22Rv1 (cell line): ENCODE results near the gene BRAT1.

Experiments
- H3K27ac ChIP-seq: fragments of 450-650 bp; 2 replicates; pipeline ENCODE4 v1.5.1; 2017
- ZFX ChIP-seq: fragments of 450-650 bp; IDR thresholded peaks from 2 replicates; pipeline ENCODE4 v1.6.1; 2017; ENCODE audit warnings: antibody characterized with exemption, borderline replicate concordance
- TF ChIP-seq, protein P1 (sequence below): fragments of 450-650 bp; IDR thresholded peaks from 2 replicates; pipeline ENCODE4 v1.5.1; 2017; ENCODE audit warnings: mild to moderate bottlenecking

BRAT1 gene

DNA sequence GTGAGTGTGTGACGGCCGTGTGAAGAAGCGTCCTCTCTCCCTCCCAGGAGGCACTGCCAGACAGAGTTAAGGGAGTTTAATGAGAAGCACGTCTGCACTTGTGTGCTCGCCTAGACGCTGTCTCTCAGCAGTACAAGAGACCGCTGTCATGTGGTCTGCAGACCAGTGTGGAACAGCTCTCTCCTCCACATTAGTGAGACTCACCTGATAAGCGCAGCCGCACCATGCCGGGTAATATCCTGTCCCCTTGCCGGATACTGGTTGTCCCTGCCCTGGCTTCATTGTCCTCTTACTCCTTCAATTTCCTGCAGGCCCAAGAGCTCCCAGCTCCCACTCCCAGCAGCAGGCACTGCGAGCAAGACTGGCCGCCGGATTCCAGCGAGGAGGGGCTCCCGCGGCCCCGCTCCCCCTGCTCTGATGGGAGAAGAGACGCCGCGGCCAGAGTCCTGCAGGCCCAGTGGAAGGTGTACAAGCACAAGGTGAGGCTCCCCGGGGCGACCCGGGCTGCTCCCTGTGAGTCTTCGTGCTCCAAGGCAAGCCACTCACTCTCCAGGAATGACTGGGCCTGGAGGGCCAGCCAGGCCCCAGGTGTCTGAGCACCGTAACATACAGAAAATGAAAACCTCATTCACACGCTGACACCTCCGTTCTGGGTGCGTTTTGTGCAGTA lies 43.0 kb upstream of the BRAT1 start:
- no peak for TF ChIP-seq ZFX
- TF ChIP-seq, protein P1, sequence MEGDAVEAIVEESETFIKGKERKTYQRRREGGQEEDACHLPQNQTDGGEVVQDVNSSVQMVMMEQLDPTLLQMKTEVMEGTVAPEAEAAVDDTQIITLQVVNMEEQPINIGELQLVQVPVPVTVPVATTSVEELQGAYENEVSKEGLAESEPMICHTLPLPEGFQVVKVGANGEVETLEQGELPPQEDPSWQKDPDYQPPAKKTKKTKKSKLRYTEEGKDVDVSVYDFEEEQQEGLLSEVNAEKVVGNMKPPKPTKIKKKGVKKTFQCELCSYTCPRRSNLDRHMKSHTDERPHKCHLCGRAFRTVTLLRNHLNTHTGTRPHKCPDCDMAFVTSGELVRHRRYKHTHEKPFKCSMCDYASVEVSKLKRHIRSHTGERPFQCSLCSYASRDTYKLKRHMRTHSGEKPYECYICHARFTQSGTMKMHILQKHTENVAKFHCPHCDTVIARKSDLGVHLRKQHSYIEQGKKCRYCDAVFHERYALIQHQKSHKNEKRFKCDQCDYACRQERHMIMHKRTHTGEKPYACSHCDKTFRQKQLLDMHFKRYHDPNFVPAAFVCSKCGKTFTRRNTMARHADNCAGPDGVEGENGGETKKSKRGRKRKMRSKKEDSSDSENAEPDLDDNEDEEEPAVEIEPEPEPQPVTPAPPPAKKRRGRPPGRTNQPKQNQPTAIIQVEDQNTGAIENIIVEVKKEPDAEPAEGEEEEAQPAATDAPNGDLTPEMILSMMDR = no peak

DNA sequence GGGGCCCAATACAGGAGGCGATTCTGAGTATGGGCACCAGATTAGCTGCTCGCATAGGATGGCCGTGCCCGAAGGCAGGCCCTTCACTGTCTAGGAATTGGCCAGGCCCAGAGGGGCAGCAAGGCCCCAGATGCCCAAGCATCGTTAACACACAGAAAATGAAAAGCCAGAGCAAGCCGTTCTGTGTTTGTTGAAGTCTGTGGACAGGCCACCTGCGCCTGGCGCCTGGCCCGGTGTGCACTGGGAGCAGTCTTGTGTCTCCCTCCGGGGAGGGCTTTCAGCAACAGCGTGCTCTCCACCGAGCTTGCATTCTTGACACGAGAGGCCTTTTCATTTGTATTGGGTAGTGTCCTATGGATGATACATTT lies 41.9 kb upstream of the BRAT1 start:
- H3K27ac ChIP-seq = no peak overlapping the region
- TF ChIP-seq, protein P1 = no peak
- TF ChIP-seq ZFX = no peak

More for the DNA sequence above, 43.0 kb upstream of the BRAT1 start:
- H3K27ac ChIP-seq = no peak overlapping the region

DNA sequence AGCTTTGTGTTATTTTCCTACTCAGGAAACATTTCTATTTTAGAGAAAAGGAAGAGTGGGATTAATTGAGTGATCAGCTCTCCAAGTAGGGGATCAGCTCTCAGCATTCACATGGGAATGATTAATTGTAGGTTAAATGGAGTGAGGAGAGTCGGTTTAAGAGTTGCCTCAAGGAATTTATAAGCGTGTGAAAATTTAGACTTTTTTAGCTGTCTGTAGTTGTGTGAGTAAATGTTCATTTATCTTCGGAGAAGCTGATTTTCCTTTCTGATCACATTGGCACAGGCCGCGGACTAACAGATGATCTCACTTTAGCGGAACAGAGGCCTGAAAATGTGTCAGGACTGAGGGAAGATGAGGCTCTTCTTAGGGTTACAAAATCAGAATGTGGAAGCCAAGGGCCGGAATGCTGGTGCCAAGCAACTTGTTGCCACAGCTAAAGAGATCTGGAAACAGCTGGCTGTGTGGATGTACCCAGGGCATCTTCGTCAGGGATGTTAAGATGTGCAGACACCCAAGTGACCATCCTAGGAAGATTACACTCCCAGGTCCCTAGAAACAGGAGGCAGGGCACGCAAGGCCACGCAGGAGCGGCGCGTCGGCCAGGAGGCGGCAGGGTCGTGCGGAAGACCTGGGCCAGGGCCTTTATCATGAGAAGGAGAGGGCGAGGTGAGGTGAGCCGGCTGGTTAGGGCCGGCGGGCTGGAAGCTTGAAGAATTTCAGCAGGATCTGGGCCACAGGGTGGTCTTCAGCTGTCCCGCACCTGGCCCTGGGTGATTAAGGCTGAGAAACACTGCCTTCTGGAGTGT lies 41.3 kb upstream of the BRAT1 start:
- no peak overlapping the region for H3K27ac ChIP-seq
- TF ChIP-seq ZFX = no peak
- TF ChIP-seq, protein P1 = no peak

DNA sequence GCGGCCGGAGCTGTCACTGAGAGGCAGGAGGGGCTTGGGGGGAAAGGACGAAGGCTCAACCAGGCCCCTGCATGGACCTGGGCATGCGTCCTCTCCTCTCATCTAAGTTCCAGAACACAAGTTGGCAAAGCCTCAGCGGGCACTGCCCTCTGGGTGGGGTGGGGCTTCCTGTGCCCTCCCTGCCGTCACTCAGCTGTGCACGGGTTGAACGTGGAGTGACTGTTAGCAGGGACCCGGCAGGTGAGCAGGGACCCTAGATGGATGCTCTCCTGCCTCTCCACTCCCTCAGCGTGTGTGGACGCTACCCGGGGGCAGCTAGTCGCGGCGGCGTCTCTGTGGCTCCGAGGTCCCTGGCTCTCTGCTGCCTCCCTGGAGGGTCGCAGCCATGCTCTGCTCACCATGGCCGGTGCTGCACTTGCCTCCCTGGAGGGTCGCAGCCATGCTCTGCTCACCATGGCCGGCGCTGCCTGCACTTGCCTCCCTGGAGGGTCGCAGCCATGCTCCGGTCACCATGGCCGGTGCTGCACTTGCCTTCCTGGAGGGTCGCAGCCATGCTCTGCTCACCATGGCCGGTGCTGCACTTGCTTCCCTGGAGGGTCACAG lies 40.0 kb upstream of the BRAT1 start:
- TF ChIP-seq, protein P1 = no peak
- no peak for TF ChIP-seq ZFX
- H3K27ac ChIP-seq = no peak overlapping the region

DNA sequence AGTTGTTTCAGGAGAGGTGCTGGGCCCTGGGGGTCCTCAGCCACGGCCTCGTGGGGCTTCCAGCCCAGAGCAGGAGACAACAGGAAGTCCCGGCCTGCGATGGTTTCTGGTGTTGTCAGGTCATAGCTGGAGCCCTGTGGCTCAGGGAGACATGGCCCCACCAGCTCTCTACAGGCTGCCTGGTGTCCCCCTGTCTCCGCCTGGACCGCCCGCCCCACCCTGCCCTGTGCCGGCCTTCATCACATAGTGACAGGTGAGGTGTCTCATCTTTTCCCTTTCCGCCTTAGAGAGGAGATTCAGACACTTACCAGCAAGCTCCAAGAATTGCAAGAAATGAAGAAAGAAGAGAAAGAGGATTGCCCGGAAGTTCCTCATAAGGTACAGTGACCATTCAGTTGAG lies 39.3 kb upstream of the BRAT1 start:
- TF ChIP-seq ZFX = no peak
- TF ChIP-seq, protein P1 = no peak
- no peak overlapping the region for H3K27ac ChIP-seq

DNA sequence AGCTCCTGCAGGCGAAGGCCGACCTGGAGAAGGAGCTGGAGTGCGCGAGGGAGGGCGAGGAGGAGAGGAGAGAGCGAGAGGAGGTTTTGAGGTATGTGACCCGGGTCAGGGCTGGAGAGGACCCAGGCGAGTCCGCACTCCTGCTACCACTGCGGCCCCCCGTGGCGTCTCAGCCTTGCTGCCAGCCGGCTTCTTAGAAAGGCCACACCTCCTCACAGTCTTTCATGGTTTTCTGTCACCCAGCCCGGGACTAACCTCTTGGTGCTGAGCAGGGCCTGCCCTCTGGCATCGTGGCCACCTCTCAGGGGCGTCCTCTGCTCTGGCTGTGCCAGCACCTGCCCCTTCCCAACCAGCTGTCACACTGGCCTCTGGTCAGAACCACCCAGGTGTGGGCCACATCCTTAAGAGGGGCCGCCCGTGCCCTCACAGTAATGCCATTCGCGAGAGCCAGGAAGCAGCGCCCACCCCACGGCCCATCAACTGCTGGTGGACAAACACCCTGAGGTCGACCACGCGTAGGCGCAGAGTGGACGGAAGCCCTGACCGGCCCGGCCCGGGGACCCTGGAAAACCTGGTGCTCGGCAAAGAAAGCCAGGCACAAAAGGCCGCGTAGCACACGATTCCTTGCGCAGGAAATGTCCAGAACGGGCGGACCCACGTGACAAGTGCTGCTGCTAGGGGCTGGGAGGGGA lies 37.9 kb upstream of the BRAT1 start:
- TF ChIP-seq ZFX = no peak
- TF ChIP-seq, protein P1 = no peak
- H3K27ac ChIP-seq = no peak overlapping the region
